Right lobe of liver (tissue), 4 donors: ENCODE measurements around the gene NR3C2.

Source experiments
- CTCF ChIP-seq, 4 donors: fragments of 200-600 bp in 3 of 4; fragments of 450-650 bp in 1 of 4; IDR thresholded peaks; one replicate each; pipeline versions ENCODE4 v1.5.1 to v1.8.0; 2016 to 2022; ENCODE audit warnings: antibody characterized with exemption in 4 of 4, mild to moderate bottlenecking in 2 of 4
- POLR2A ChIP-seq: fragments of 450-650 bp; IDR thresholded peaks from one replicate; pipeline ENCODE4 v1.6.1; 2017; ENCODE audit warnings: antibody characterized with exemption, mild to moderate bottlenecking
- donor health status: DM: no; HTN: no; CAD: no.
- donor health status: DM: no; HTN: no; CAD: no.
- donor health status: DM: no; HTN: yes; CAD: no.

GRCh38 chr4:148481636-148482035 lies 39.4 kb upstream of the NR3C2 start:
- TF ChIP-seq POLR2A (no peak), CTCF (IDR thresholded peaks at IDR 0.05) (no peak)
